HG02973 (cell line): Measurements from ENCODE around the gene PPP2R2C.

Experiments used
- ATAC-seq: cut with Tn5 transposase; IDR thresholded peaks from one replicate; pipeline ENCODE4 v1.9.1; 2021; ENCODE audit warnings: moderate library complexity; ENCODE audit not compliant: unreplicated experiment

The PPP2R2C gene

DNA sequence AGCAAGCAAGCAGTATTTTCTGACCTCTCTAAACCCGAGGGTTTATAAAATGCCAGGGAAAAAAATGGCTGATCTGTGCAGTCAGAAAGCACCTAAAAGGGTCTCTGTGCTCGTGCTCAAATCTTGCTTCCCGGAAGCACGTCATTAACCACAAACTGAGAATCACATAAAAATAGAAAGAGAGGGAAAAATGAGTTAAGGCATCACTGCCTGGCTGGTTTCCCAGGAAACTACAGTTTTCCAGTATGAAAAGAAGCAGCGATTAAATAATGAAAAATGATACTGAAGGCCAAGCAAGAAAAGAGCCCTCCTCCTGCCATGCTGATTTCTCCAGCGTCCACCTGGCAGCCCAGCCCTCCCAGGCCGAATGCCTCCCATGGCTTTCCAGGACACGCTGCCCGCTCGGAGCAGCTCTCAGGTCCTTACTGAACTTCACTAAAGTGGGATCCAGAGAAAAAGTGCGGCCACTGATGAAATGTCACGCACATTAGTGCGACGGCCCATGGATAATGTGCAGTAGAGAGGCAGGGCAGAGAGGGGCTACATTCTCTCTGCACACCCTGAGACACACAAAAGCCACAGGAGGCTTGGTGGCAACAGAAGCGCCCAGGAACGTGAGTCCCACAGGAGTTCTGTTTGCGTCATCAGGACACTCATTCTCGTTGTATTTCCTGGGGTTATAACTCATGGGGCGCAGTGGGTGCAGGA, 122.4 kb downstream of the PPP2R2C start:
- no peak for ATAC-seq

GRCh38 chr4:6348408-6348807, 124.0 kb downstream of the PPP2R2C start:
- ATAC-seq = no peak

GRCh38 chr4:6347511-6348045, 124.8 kb downstream of the PPP2R2C start:
- ATAC-seq = no peak

DNA sequence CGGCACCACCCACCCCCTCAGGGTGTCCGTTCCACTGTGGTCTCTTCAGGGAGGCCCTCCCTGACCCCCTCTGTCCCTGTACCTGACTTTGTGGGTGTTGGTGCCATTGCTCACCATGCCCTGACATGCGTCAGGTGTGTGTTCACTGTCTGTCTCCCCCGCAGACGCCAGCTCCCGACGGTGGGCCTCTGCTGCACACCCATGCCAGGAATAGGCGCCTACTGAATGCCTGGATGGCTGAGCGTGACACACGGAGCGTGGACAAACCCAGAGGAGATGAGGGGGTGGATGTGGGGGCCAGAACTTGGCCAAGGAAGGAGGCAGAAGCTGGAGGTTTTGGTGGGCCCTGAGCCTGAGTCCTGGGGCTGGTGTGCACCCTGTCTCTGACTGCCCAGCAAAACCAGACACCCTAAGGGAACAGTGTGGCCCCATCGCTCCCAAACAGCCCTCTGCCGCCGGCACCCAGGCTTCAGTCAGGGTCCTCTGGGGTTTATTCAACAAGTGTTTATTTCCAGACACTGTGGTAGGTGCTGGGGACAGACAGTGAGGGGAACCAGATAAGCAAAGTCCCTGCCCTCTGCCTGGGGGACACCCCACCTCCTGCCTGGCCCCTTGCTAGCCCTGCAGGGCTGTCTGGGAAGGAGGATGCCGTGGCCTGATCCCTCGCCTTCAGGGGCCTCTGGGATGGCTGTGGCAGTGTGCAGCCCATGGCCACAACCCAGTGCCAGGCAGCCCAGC, 125.9 kb downstream of the PPP2R2C start:
- no peak for ATAC-seq

GRCh38 chr4:6345866-6346265, 126.5 kb downstream of the PPP2R2C start:
- no peak for ATAC-seq

DNA sequence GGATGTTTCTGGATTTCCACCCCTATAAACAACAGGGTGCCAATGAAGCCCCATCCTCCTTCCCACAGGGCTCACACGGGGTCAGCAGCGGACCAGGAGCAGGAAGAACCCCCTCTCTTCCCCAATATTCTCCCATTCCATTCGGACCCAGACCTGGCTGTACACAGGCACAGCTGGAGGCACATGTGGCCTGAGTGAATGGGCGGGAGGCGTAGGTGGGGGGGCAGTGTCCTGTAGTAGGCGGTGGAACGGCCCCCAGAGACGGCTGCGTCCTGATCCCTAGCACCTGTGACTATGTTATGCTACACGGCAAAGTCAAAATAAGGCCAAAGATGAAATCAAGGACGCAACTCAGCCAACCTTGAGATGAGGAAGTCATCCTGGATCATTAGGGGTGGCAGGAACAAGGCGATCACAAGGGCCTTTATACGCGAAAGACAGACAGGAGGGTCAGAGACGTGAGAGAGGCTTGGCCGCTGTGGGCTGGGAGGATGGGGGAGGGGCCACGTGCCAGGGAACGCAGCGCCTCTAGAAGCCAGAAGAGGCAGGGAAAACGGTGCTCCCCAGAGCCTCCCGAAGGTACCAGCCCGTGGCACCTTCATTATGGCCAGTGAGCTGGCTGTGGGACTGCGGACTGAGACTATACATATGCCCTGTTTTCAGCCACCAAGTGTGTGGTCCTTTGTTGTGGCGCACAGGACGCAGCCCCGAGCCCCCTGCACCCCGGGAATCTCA, 127.2 kb downstream of the PPP2R2C start:
- no peak for ATAC-seq

- no peak for ATAC-seq
These were observed 128.4 kb downstream of the PPP2R2C start for GRCh38 chr4:6343939-6344408.

- no peak for ATAC-seq
These were observed 129.7 kb downstream of the PPP2R2C start for GRCh38 chr4:6342530-6343293.

DNA sequence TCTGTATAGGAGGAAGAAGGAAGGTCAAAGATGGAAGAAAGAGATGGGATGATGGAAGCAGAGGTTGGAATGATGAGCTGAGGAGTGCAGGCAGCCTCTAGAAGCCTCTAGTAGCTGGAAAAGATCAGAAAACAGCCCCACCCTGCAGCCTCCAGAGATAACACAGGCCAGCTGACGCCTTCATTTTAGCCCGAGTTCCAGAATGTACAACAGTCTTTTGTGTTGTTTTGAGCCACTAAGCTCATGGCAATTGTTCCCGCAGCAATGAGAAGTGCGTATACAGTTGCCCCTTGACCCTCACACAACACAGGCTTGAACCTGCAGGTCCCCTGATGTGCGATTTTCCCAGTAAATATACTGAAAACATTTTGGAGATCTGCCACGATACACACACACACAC, 130.7 kb downstream of the PPP2R2C start:
- no peak for ATAC-seq

- ATAC-seq = no peak
These were observed 131.9 kb downstream of the PPP2R2C start for GRCh38 chr4:6340446-6341015.

GRCh38 chr4:6339818-6340445, 132.5 kb downstream of the PPP2R2C start:
- ATAC-seq = no peak

DNA sequence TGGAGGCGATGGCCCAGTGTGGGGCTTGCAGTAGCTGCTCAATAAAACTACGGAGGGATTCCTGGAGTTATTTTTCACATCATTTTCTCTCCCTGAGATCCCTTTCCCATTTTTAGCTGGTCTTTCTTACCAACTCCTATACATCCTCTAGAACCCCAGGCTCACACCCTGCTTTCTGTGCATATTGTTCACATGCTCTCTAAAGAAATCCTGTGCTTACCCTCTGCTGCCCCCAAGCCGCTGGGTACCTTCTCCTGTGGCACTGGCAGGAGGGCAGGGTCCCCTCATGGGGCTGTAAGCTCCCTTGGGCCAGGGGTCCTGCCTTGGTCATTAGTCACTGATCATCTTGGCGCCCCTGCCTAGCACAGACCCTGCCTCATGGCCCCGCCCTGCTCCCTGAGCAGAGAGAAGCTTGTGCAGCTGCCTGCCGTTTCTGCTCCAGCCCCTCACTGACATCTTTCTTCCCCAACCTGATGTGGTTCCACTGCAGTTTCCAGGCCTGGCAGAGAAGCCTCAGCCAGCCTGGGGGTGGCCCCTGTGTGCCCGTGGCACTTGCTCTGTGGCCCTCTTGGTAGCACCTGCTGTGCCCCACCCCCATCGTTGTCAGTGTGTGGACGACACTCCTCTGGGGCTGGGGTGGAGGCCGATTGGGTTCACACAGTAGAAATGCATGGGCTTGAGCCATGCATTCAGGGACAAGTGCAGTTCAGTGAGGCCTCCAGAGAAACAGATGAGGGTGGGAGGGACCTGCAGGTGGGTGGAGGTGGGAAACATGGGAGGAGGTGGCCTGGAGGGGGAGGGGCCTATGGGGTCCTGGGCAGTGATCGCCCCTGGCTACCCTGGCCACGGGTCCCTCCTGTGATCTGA, 133.2 kb downstream of the PPP2R2C start:
- no peak for ATAC-seq

DNA sequence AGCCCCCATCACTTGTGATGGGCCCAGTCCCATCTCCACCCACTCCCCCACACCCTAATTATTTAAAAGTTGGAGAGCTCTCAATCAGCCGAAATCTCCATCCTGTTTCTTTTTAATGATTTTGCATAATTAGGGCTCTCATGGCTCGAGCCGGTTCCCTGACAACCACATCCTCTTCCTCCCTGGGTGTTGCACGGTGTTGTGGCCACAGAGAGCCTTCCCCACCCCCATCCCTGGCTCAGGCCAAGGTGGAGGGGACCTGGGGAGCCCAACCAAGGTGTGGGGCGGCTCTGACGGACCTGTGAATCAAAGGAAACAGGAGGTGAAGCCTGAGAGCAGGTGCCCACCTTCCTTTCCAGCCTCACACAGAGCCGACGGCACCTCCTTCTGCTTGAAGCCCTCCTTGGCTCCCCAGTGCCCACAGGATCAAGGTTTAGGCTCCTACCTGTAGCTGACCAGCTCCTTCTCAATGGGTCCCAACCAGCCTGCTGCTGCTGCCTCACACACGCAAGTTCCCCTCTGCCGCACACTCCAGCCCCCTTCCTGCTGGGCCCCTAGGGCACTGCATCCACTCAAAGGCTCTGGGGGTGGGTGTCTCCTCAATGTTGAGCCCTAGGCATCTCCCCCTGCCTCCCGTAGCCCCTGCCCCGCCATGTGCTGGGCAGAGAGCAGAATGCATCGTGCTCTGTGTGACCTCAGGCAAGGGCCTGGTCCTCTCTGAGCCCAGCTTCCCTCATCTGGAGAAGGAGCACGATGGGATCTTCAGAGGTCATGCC, 134.1 kb downstream of the PPP2R2C start:
- ATAC-seq = no peak

DNA sequence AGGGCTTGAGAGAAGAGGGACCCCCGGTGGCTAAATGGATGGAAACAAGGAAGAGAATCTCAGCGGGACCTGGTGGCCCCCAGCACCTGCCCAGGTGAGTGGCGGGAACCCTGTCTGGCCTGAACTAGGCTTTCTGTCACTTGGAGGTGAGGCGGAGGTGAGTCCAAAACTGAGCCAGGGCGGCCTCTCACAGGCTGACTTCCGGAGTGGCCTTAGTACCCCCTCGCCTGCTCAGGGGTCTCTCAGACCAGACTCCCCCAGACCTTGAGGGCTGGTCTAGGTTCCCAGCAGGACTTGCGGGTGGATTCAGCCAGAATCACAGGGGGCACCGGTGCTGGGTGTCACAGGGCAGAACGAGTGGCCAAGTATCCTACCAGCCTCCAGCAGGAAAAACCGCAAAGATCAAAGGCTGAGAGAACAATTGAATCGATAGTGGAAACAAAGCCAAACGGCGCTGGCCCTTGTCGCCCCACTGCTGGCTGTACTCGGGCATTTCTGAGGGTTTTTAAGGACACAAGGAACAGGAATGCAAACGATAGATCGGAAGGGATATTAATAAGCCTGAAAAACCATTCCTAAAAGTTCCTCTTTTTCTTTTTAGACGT, 135.0 kb downstream of the PPP2R2C start:
- ATAC-seq = no peak

GRCh38 chr4:6336166-6336565, 136.2 kb downstream of the PPP2R2C start:
- ATAC-seq = no peak

DNA sequence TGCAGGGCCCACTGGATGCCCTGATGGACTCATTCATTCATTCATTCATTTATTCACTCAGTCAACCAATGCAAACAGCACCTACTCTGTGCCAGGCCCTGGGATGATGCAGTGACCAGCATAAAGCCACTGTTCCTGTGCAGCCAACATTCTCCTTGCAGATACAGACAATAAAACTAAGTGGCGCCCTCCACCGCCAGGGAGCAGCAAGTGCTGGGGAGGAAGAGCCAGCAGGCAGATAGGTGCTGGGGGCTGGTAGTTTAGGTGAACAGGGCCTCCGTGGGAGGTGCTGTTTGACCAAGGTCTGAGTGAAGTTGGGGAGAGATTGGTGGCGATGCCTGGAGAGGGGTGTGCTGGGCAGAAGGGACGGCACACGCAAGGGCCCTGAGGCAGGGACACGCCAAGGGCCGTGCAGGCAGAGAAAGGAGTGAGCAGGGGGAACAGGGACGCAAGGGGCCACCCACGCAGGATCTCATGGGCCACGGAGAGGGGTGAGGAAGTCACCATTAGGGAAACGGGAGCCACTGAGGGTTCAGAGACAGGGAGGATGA, 137.3 kb downstream of the PPP2R2C start:
- no peak for ATAC-seq

GRCh38 chr4:6334203-6334887, 138.1 kb downstream of the PPP2R2C start:
- ATAC-seq = no peak
